ENCODE results near the gene THAP3.

- TF ChIP-seq CTCF (conservative IDR thresholded peaks at IDR 0.05 in 1 of 2, IDR thresholded peaks at IDR 0.05 in 1 of 2; ENCODE audit: low read depth in 1 of 2, low read length in 2 of 2) (no peak), EZH2 (IDR thresholded peaks at IDR 0.05; ENCODE audit: low read length, missing control alignments) (no peak)
Observed at GRCh38 chr1:6660415-6661049, 35.9 kb downstream of the THAP3 start.
